Endothelial cell (in vitro differentiated cells): Measurements from ENCODE around the gene PPP1R3C. TPM values are rescaled to one million over a fixed set of nuclear protein-coding genes. Genes with fewer than 3 reads are reported as not detected.

Experiments used
- DNase-seq: peaks from one replicate; pipeline ENCODE4 v3.0.0; 2021; ENCODE audit warnings: low spot score
- H3K27ac Mint-ChIP-seq: one replicate; pipeline ENCODE4 v1.8.0; 2021; ENCODE audit warnings: mixed read lengths, inconsistent platforms; ENCODE audit not compliant: unreplicated experiment
- H3K27me3 Mint-ChIP-seq: one replicate; pipeline ENCODE4 v1.8.0; 2021; ENCODE audit warnings: mild to moderate bottlenecking, moderate library complexity, mixed read lengths, inconsistent platforms; ENCODE audit not compliant: unreplicated experiment
- H3K36me3 Mint-ChIP-seq: one replicate; pipeline ENCODE4 v1.8.0; 2021; ENCODE audit warnings: mild to moderate bottlenecking, low read depth, mixed read lengths, inconsistent platforms; ENCODE audit not compliant: unreplicated experiment
- H3K4me1 Mint-ChIP-seq: one replicate; pipeline ENCODE4 v1.8.0; 2021; ENCODE audit warnings: mild to moderate bottlenecking, mixed read lengths, inconsistent platforms; ENCODE audit not compliant: unreplicated experiment
- H3K4me3 Mint-ChIP-seq: one replicate; pipeline ENCODE4 v1.8.0; 2021; ENCODE audit warnings: mild to moderate bottlenecking, mixed read lengths, inconsistent platforms; ENCODE audit not compliant: unreplicated experiment
- H3K9me3 Mint-ChIP-seq: one replicate; pipeline ENCODE4 v1.8.0; 2021; ENCODE audit warnings: mixed read lengths, inconsistent platforms; ENCODE audit not compliant: unreplicated experiment
- CTCF ChIP-seq: fragments of 200-600 bp; sonication (generic); IDR thresholded peaks from one replicate; pipeline ENCODE4 v1.5.0; 2021; ENCODE audit warnings: antibody characterized with exemption; ENCODE audit not compliant: unreplicated experiment
- total RNA-seq: library from RNA; stranded (reverse); fragmentation: NEBNext Ultra II Directional; extraction: Animal tissue kit (Norgen Biotek cat#: 25700); gene quantifications from one replicate; pipeline ENCODE4 v1.2.1, GENCODE V29; 2021; ENCODE audit not compliant: unreplicated experiment

PPP1R3C gene
- total RNA-seq, 1 donor from 2014 or later: 0.31 TPM

- H3K4me3 Mint-ChIP-seq: no peak overlapping the region
- TF ChIP-seq CTCF: no peak
- H3K27me3 Mint-ChIP-seq: peaks cover 1% of the 10 kb centered on the region
- no peaks in the 10 kb centered on the region for H3K36me3 Mint-ChIP-seq
- DNase-seq: no peak
- H3K4me1 Mint-ChIP-seq: no peaks in the 10 kb centered on the region
- no peaks in the 10 kb centered on the region for H3K9me3 Mint-ChIP-seq
- no peak overlapping the region for H3K27ac Mint-ChIP-seq
Measured at GRCh38 chr10:91579329-91579985, 53.4 kb downstream of the PPP1R3C start.

Other genes starting within 250 kb of the PPP1R3C start
- 17.4 TPM for gene HECTD2, start 222.7 kb downstream of the PPP1R3C start, total RNA-seq
- 52.5 TPM for gene TNKS2, start 165.4 kb upstream of the PPP1R3C start, total RNA-seq